ENCODE results near the gene STXBP6. TPM values are rescaled to one million over a fixed set of nuclear protein-coding genes. Genes with fewer than 3 reads are reported as not detected.

Gene STXBP6
- total and polyA plus RNA-seq, 10 of the 15 experiments (the other 5 are each of a cell fraction or from before 2014, with no cell fraction given), result 1.2 to 47.3 (median 1.9) TPM

- CTCF ChIA-PET, result interaction anchor here (0.9 to 4.4 kb wide), 9 partner anchors 10 to 251 kb away, joined by 3 to 35 read pairs (median 4); no protein-coding TSS in a partner anchor
- Histone ChIP-seq H3K4me1 (ENCODE audit: control insufficient read depth, insufficient read depth, low read length) (peaks cover 6% of the 10 kb centered on the region), H3K4me2 (ENCODE audit: control insufficient read depth, insufficient read depth) (no peak overlapping the region), H3K36me3 (ENCODE audit: control insufficient read depth in 2 of 2, insufficient read depth in 2 of 2, low read length in 1 of 2) (no peaks in the 10 kb centered on the region), H3K27ac (ENCODE audit: control insufficient read depth, insufficient read depth) (no peak overlapping the region), H3K4me3 (no peak overlapping the region), H3K9me3 (replicated peaks; ENCODE audit: control insufficient read depth, insufficient read depth, low read length) (no peaks in the 10 kb centered on the region), H3K27me3 (replicated peaks in 1 of 2; ENCODE audit: control insufficient read depth in 2 of 2, insufficient read depth in 2 of 2, low read length in 1 of 2) (no peaks in the 10 kb centered on the region), H2AFZ (ENCODE audit: control insufficient read depth, low read depth, low read length) (no peak overlapping the region), H3K79me2 (ENCODE audit: control insufficient read depth, insufficient read depth, low read length) (no peaks in the 10 kb centered on the region), H4K20me1 (ENCODE audit: control insufficient read depth, insufficient read depth) (no peaks in the 10 kb centered on the region), H3K9ac (ENCODE audit: control insufficient read depth, insufficient read depth, low read length) (no peak overlapping the region)
- ATAC-seq (no peak), FAIRE-seq (no peak), DNase-seq (ENCODE audit: low read depth, low spot score) (no peak)
- SMC1A ChIA-PET (ENCODE audit: uncharacterized antibody, unreplicated experiment), result interaction anchor here (0.8 to 19.2 kb wide), 18 partner anchors 9 to 251 kb away, joined by 3 to 390 read pairs (median 8); no protein-coding TSS in a partner anchor
- in situ Hi-C loops (cut with MboI), result no loop called here
- 44% methylated on average over 4 of the region's 4 CpGs for WGBS (ENCODE audit: insufficient coverage, insufficient replicate concordance, low lambda C conversion rate, missing lambda C conversion rate)
- no TSS peak for BruUV-seq (replicated peaks)
- POLR2A ChIA-PET, result interaction anchor here (0.7 to 3.4 kb wide), 6 partner anchors 10 to 42 kb away, joined by 3 to 10 read pairs (median 4); no protein-coding TSS in a partner anchor
- intact Hi-C loops (cut with micrococcal nuclease; ENCODE audit: unreplicated experiment), result no loop called here
- RAD21 ChIA-PET (ENCODE audit: unreplicated experiment), result interaction anchor here (0.7 to 7.3 kb wide), 15 partner anchors 9 to 246 kb away, joined by 3 to 72 read pairs (median 4); no protein-coding TSS in a partner anchor
- TF ChIP-seq ZNF24 (IDR thresholded peaks at IDR 0.05) (no peak), HSF1 (IDR thresholded peaks at IDR 0.05; ENCODE audit: low read depth, low read length) (no peak), ELK1 (IDR thresholded peaks at IDR 0.05; ENCODE audit: low read depth, low read length) (no peak), ZNF384 (IDR thresholded peaks at IDR 0.05; ENCODE audit: borderline replicate concordance, low read depth, low read length) (no peak), CTCF (IDR thresholded peaks at IDR 0.05 in 2 of 3, conservative IDR thresholded peaks at IDR 0.05 in 1 of 3; ENCODE audit: control insufficient read depth in 2 of 3, extremely low read depth in 1 of 3, insufficient read depth in 1 of 3, low read depth in 3 of 3, low read length in 3 of 3) (no peak), GATAD2B (conservative IDR thresholded peaks at IDR 0.05; ENCODE audit: low read depth) (no peak), HCFC1 (IDR thresholded peaks at IDR 0.05; ENCODE audit: low read length) (no peak), MXI1 (IDR thresholded peaks at IDR 0.05; ENCODE audit: low read depth, low read length) (no peak), POLR2AphosphoS5 (IDR thresholded peaks at IDR 0.05; ENCODE audit: low read length) (no peak), IKZF1 (conservative IDR thresholded peaks at IDR 0.05) (no peak), TCF3 (IDR thresholded peaks at IDR 0.05; ENCODE audit: borderline replicate concordance, insufficient read depth, low read depth, low read length) (no peak), SKIL (IDR thresholded peaks at IDR 0.05; ENCODE audit: low read depth, poor library complexity, severe bottlenecking) (no peak), ZNF622 (IDR thresholded peaks at IDR 0.05) (no peak), BCL3 (IDR thresholded peaks at IDR 0.05; ENCODE audit: borderline replicate concordance, insufficient read depth, low read depth, low read length, poor library complexity, severe bottlenecking) (no peak), ATF7 (IDR thresholded peaks at IDR 0.05; ENCODE audit: low read depth) (no peak)
Observed at GRCh38 chr14:24956104-24956503, 93.8 kb downstream of the STXBP6 start.
